IMR-90 (cell line): Measurements from ENCODE around the gene SLC35B2. TPM values are rescaled to one million over a fixed set of nuclear protein-coding genes. Genes with fewer than 3 reads are reported as not detected.

Source experiments
- ATAC-seq: fragments of 200-7000 bp; cut with Tn5 transposase; 2 replicates; pipeline ENCODE4 v1.9.1; 2020; ENCODE audit warnings: low read depth, mild to moderate bottlenecking, moderate library complexity
- BruUV-seq: library from RNA; stranded (reverse); fragments of 400-500 nt; replicated peaks from 2 replicates; lab custom pipeline; 2021; lab: Mats Ljungman, UMichigan
- CTCF ChIA-PET: fragments of 300-600 bp; formaldehyde crosslinking; extraction: SDS; loops from one replicate; lab custom pipeline; 2021; ENCODE audit warnings: antibody characterized with exemption; lab: Yijun Ruan, JAX
- POLR2A ChIA-PET: fragments of 300-600 bp; sonication (Branson Sonifier 250); formaldehyde crosslinking; loops from one replicate; lab custom pipeline; 2022; ENCODE audit warnings: antibody characterized with exemption; ENCODE audit not compliant: unreplicated experiment; lab: Charles Lee
- DNase-seq: peaks from one replicate; pipeline ENCODE4 v3.0.0; 2013
- H2AFZ ChIP-seq: replicated peaks from 2 replicates; pipeline ENCODE3; 2013; ENCODE audit warnings: low read length, mild to moderate bottlenecking; ENCODE audit not compliant: poor library complexity
- H2AK5ac ChIP-seq: 2 replicates; pipeline ENCODE4 v1.6.1; 2013; ENCODE audit warnings: low read depth, low read length, inconsistent platforms
- H2AK9ac ChIP-seq: replicated peaks from 2 replicates; pipeline ENCODE3; 2013; ENCODE audit warnings: mild to moderate bottlenecking, low read depth, low read length, moderate library complexity; ENCODE audit not compliant: poor library complexity
- H2BK120ac ChIP-seq: 2 replicates; pipeline ENCODE4 v1.6.1; 2013; ENCODE audit warnings: low read depth, low read length, inconsistent platforms
- H2BK15ac ChIP-seq: 3 replicates; pipeline ENCODE4 v1.6.1; 2013; ENCODE audit warnings: low read depth, low read length, inconsistent platforms
- H2BK20ac ChIP-seq: 2 replicates; pipeline ENCODE4 v1.6.1; 2013; ENCODE audit warnings: low read depth, mild to moderate bottlenecking, inconsistent platforms, low read length, moderate library complexity
- H2BK5ac ChIP-seq: 2 replicates; pipeline ENCODE4 v1.6.1; 2013; ENCODE audit warnings: mild to moderate bottlenecking, low read depth, low read length, inconsistent platforms; ENCODE audit not compliant: poor library complexity, severe bottlenecking
- H3K14ac ChIP-seq: replicated peaks from 2 replicates; pipeline ENCODE4 v1.6.1; 2013; ENCODE audit warnings: low read depth, low read length, inconsistent platforms
- H3K18ac ChIP-seq: 2 replicates; pipeline ENCODE4 v1.6.1; 2013; ENCODE audit warnings: low read depth, low read length, control low read depth
- H3K23ac ChIP-seq: 2 replicates; pipeline ENCODE4 v1.6.1; 2013; ENCODE audit warnings: low read depth, low read length, inconsistent platforms
- H3K27ac ChIP-seq: 2 replicates; pipeline ENCODE4 v1.5.1; 2013; ENCODE audit warnings: mild to moderate bottlenecking, control low read depth, low read length; ENCODE audit not compliant: insufficient read depth
- H3K27me3 ChIP-seq: 2 replicates; pipeline ENCODE4 v1.6.1; 2013; ENCODE audit warnings: low read length; ENCODE audit not compliant: control insufficient read depth, insufficient read depth
- H3K36me3 ChIP-seq: 2 replicates; pipeline ENCODE4 v1.6.1; 2013; ENCODE audit warnings: low read length, mixed read lengths; ENCODE audit not compliant: control insufficient read depth, insufficient read depth
- H3K4ac ChIP-seq: 2 replicates; pipeline ENCODE4 v1.6.1; 2013; ENCODE audit warnings: low read depth, low read length, inconsistent platforms
- H3K4me1 ChIP-seq: 2 replicates; pipeline ENCODE4 v1.6.1; 2013; ENCODE audit warnings: low read length, mixed read lengths; ENCODE audit not compliant: control insufficient read depth, insufficient read depth
- H3K4me2 ChIP-seq: 2 replicates; pipeline ENCODE4 v1.6.1; 2013; ENCODE audit warnings: low read depth, mild to moderate bottlenecking, control low read depth, low read length, moderate library complexity
- H3K4me3 ChIP-seq: 2 replicates; pipeline ENCODE4 v1.5.1; 2013; ENCODE audit warnings: low read depth, mild to moderate bottlenecking, control low read depth, low read length, moderate library complexity; ENCODE audit not compliant: insufficient read depth
- H3K56ac ChIP-seq: 2 replicates; pipeline ENCODE4 v1.6.1; 2013; ENCODE audit warnings: low read length, inconsistent platforms; ENCODE audit not compliant: insufficient read depth; ENCODE audit errors: extremely low read depth
- H3K79me1 ChIP-seq, 2 experiments: 2 replicates each; pipeline ENCODE4 v1.6.1; 2013; ENCODE audit warnings: low read length in 2 of 2, inconsistent platforms in 1 of 2, low read depth in 1 of 2
- H3K9ac ChIP-seq: 2 replicates; pipeline ENCODE4 v1.6.1; 2013; ENCODE audit warnings: low read depth, low read length, control low read depth
- H3K9me1 ChIP-seq: 2 replicates; pipeline ENCODE4 v1.6.1; 2013; ENCODE audit warnings: low read length, inconsistent platforms; ENCODE audit not compliant: insufficient read depth
- H3K9me3 ChIP-seq: 2 replicates; pipeline ENCODE4 v1.6.1; 2013; ENCODE audit warnings: low read length; ENCODE audit not compliant: control insufficient read depth, insufficient read depth
- H4K20me1 ChIP-seq: 2 replicates; pipeline ENCODE4 v1.6.1; 2013; ENCODE audit warnings: low read length, inconsistent platforms; ENCODE audit not compliant: insufficient read depth
- H4K5ac ChIP-seq: 2 replicates; pipeline ENCODE4 v1.6.1; 2013; ENCODE audit warnings: mild to moderate bottlenecking, low read depth, low read length, control low read depth
- H4K8ac ChIP-seq, 2 experiments: 2 replicates each; pipeline ENCODE4 v1.6.1; 2013; ENCODE audit warnings: low read depth in 2 of 2, low read length in 2 of 2, control low read depth in 1 of 2, inconsistent platforms in 1 of 2
- H4K91ac ChIP-seq: 2 replicates; pipeline ENCODE4 v1.6.1; 2013; ENCODE audit warnings: low read depth, low read length, inconsistent platforms; ENCODE audit not compliant: insufficient read depth
- BHLHE40 ChIP-seq: fragments of 150-350 bp; IDR thresholded peaks from 2 replicates; pipeline ENCODE4 v1.6.1; 2016; ENCODE audit warnings: mild to moderate bottlenecking, low read depth, low read length
- CEBPB ChIP-seq: IDR thresholded peaks from 2 replicates; pipeline ENCODE4 v1.6.1; 2012; ENCODE audit warnings: low read depth, low read length, improper control_type of control experiment
- CHD1 ChIP-seq: IDR thresholded peaks from 2 replicates; pipeline ENCODE4 v1.6.1; 2012; ENCODE audit warnings: low read depth, low read length, improper control_type of control experiment
- CTCF ChIP-seq: conservative IDR thresholded peaks from 2 replicates; pipeline ENCODE4 v1.5.1; 2012; ENCODE audit warnings: mild to moderate bottlenecking, low read depth, low read length, improper control_type of control experiment
- ELK1 ChIP-seq: fragments of 150-350 bp; IDR thresholded peaks from 2 replicates; pipeline ENCODE4 v1.6.1; 2016; ENCODE audit warnings: low read depth, mild to moderate bottlenecking, low read length, moderate library complexity, borderline replicate concordance
- FOS ChIP-seq: fragments of 150-350 bp; IDR thresholded peaks from 2 replicates; pipeline ENCODE4 v1.6.1; 2016; ENCODE audit warnings: low read depth, low read length
- MAFK ChIP-seq: IDR thresholded peaks from 2 replicates; pipeline ENCODE4 v1.6.1; 2012; ENCODE audit warnings: low read depth, low read length, improper control_type of control experiment
- MAZ ChIP-seq: IDR thresholded peaks from 2 replicates; pipeline ENCODE4 v1.6.1; 2012; ENCODE audit warnings: low read depth, mild to moderate bottlenecking, low read length, improper control_type of control experiment, moderate library complexity, borderline replicate concordance
- MXI1 ChIP-seq: IDR thresholded peaks from 2 replicates; pipeline ENCODE4 v1.6.1; 2012; ENCODE audit warnings: low read depth, mild to moderate bottlenecking, low read length, moderate library complexity, borderline replicate concordance
- NFE2L2 ChIP-seq: fragments of 150-350 bp; IDR thresholded peaks from 2 replicates; pipeline ENCODE4 v1.6.1; 2016; ENCODE audit warnings: low read depth, mild to moderate bottlenecking, low read length
- POLR2A ChIP-seq: IDR thresholded peaks from 2 replicates; pipeline ENCODE4 v1.6.1; 2012; ENCODE audit warnings: mild to moderate bottlenecking, low read depth, low read length
- RAD21 ChIP-seq: IDR thresholded peaks from 2 replicates; pipeline ENCODE4 v1.6.1; 2012; ENCODE audit warnings: low read length, improper control_type of control experiment
- RCOR1 ChIP-seq: IDR thresholded peaks from 2 replicates; pipeline ENCODE4 v1.6.1; 2012; ENCODE audit warnings: mild to moderate bottlenecking, low read length, improper control_type of control experiment; ENCODE audit not compliant: insufficient replicate concordance
- RFX5 ChIP-seq: IDR thresholded peaks from 2 replicates; pipeline ENCODE4 v1.8.0; 2012; ENCODE audit warnings: low read depth, mild to moderate bottlenecking, low read length, moderate library complexity
- SMC3 ChIP-seq: fragments of 150-350 bp; IDR thresholded peaks from 2 replicates; pipeline ENCODE4 v1.6.1; 2016; ENCODE audit warnings: low read depth, mild to moderate bottlenecking, antibody characterized with exemption, low read length, moderate library complexity
- USF2 ChIP-seq: fragments of 150-350 bp; IDR thresholded peaks from 2 replicates; pipeline ENCODE4 v1.6.1; 2017; ENCODE audit warnings: mild to moderate bottlenecking, antibody characterized with exemption, low read length, low read depth
- whole genome bisulfite sequencing, 2 experiments: methylation state at CpG; one replicate each; pipeline versions ENCODE4 v1.1.5 to v1.1.7; 2013; ENCODE audit warnings: missing lambda C conversion rate in 2 of 2; ENCODE audit not compliant: insufficient read length in 1 of 2; ENCODE audit errors: extremely low coverage in 2 of 2; 5-methylcytosine and 5-hydroxymethylcytosine counted together
- dilution Hi-C: fragments of 300-500 bp; cut with HindIII; formaldehyde crosslinking; loops from one replicate; pipeline ENCODE4 v1.14.3; 2018; ENCODE audit warnings: low sequenced_read_pairs; ENCODE audit not compliant: unreplicated experiment
- in situ Hi-C: fragments of 300-500 bp; cut with MboI; formaldehyde crosslinking; loops from 3 replicates; pipeline ENCODE4 v1.14.3; 2019; ENCODE audit warnings: low sequenced_read_pairs, inconsistent platforms, mixed read lengths
- intact Hi-C: fragments of 100-400 bp; cut with micrococcal nuclease; formaldehyde crosslinking; loops from 2 replicates; pipeline ENCODE4 v1.10.0; 2022
- polyA plus RNA-seq, 3 experiments: library from polyadenylated mRNA; depleted of rRNA; stranded (reverse); fragments of >200 nt; gene quantifications; 2 replicates each; pipeline ENCODE4 v1.2.3, GENCODE V29; 2012; ENCODE audit warnings: low replicate concordance in 1 of 3
- total RNA-seq: library from RNA; depleted of rRNA; stranded (reverse); fragments of >200 nt; gene quantifications from 2 replicates; pipeline ENCODE4 v1.2.3, GENCODE V29; 2012

SLC35B2 gene
- total and polyA plus RNA-seq, 2 of the 4 experiments (the other 2 are of a cell fraction) = 51.4 to 89.9 TPM

- Histone ChIP-seq H3K14ac (no peak overlapping the region; the same call in 1 of the 2 replicates), H2BK20ac (no peak overlapping the region), H3K4me3 (no peak overlapping the region), H2AK9ac (peak overlapping the region; percentile 35), H2BK15ac (peak overlapping the region; percentile 25; the same call in 1 of the 3 replicates), H4K91ac (no peak overlapping the region), H3K9me1 (peaks cover 4% of the 10 kb centered on the region), H3K18ac (no peak overlapping the region), H2AFZ (peak overlapping the region; percentile 86), H3K79me1 (0 out of 4 replicates have a peak, but pooled peaks cover 0 to 4% of the 10 kb centered on the region in 2 experiments), H3K56ac (no peak overlapping the region), H2AK5ac (no peak overlapping the region), H3K9me3 (no peaks in the 10 kb centered on the region), H3K4me1 (peaks cover 16% of the 10 kb centered on the region), H3K4ac (peak overlapping the region; percentile 42), H3K27me3 (no peaks in the 10 kb centered on the region), H3K4me2 (no peak overlapping the region), H3K23ac (no peak overlapping the region), H4K5ac (peak overlapping the region; percentile 8; the same call in 1 of the 2 replicates), H3K27ac (no peak overlapping the region), H3K36me3 (peaks cover 2% of the 10 kb centered on the region; the same call in 1 of the 2 replicates), H2BK120ac (no peak overlapping the region), H4K8ac (peak overlapping the region in 1 of 2 experiments; percentile 75; a peak in 1 of 4 replicates), H3K9ac (no peak overlapping the region), H4K20me1 (no peaks in the 10 kb centered on the region), H2BK5ac (peak overlapping the region; percentile 12)
- no peak for DNase-seq
- intact Hi-C loops (no loop called here), dilution Hi-C loops (no loop called here), in situ Hi-C loops (loop anchor here (5.0 kb wide), 1 partner anchor 128 kb away; no protein-coding TSS in a partner anchor)
- BruUV-seq = no TSS peak
- ChIA-PET CTCF (interaction anchor here (0.9 to 1.8 kb wide), 6 partner anchors 12 to 117 kb away, joined by 3 to 20 read pairs (median 4); partner anchors contain the start of gene SLC29A1), POLR2A (interaction anchor here (1.7 kb wide), 1 partner anchor 12 kb away, joined by 10 read pairs; the partner anchor contains the start of gene HSP90AB1)
- TF ChIP-seq CTCF (no peak), MAFK (no peak), POLR2A (no peak), CEBPB (no peak), BHLHE40 (no peak), FOS (no peak), USF2 (no peak), MAZ (no peak), RCOR1 (no peak), RAD21 (no peak), NFE2L2 (no peak), CHD1 (no peak), RFX5 (no peak), ELK1 (no peak), SMC3 (no peak), MXI1 (no peak)
- no peak for ATAC-seq
- WGBS, 2 experiments = 86% methylated on average over 3 of the region's 6 CpGs; no CpG with 5 or more reads in 1 of the 2 experiments
These were observed 22.1 kb downstream of the SLC35B2 start for GRCh38 chr6:44235269-44235668.
